ENCODE data around the gene SORCS1. TPM values are rescaled to one million over a fixed set of nuclear protein-coding genes. Genes with fewer than 3 reads are reported as not detected.
A peak's percentile ranks its signal among the peaks of the same experiment; 100 is the strongest.

Gene SORCS1
- total RNA-seq, 6 experiments from 2014 or later: 0.09 to 0.14 (median 0.10) TPM; not detected in 3

DNA sequence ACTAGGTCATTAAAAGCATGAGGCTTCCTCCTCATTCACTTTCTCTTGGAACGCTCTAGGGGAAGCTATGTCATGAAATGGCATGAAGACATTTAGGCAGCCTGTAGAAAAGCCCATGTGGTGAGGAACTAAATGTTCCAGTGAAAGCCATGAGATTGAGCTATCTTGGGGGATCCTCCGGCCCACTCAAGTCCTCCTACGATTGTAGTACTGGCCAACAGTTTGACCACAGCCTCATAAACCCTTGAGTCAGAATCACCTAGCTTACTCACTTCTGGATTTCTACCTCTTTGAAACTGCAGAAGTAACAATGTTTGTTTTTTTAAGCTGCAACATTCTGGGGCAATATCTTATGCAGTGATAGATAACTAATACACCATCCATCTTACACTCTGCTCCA lies 605.1 kb downstream of the SORCS1 start:
- Mint-ChIP-seq H3K27ac (peak overlapping the region; percentile 86), H3K9me3 (no peaks in the 10 kb centered on the region)
- DNase-seq: peak; percentile 54

GRCh38 chr10:106557951-106558733 lies 606.4 kb downstream of the SORCS1 start:
- no peaks in the 10 kb centered on the region for H3K27me3 Mint-ChIP-seq (ENCODE audit: insufficient read depth)
- no peak for TF ChIP-seq CTCF (IDR thresholded peaks at IDR 0.05)
- H3K27ac Mint-ChIP-seq: peak overlapping the region; percentile 86
- peaks cover 85% of the 10 kb centered on the region for H3K4me1 Mint-ChIP-seq (ENCODE audit: low read depth)
- DNase-seq: no peak
- no peaks in the 10 kb centered on the region for H3K36me3 Mint-ChIP-seq (ENCODE audit: low read depth)
- peak overlapping the region; percentile 16; the same call in 1 of the 2 replicates for H3K4me3 Mint-ChIP-seq
- no peaks in the 10 kb centered on the region for H3K9me3 Mint-ChIP-seq

More for the DNA sequence above, 605.1 kb downstream of the SORCS1 start:
- H3K36me3 Mint-ChIP-seq (ENCODE audit: low read depth): no peaks in the 10 kb centered on the region
- H3K4me1 Mint-ChIP-seq (ENCODE audit: low read depth): peaks cover 90% of the 10 kb centered on the region
- H3K4me3 Mint-ChIP-seq: no peak overlapping the region
- no peaks in the 10 kb centered on the region for H3K27me3 Mint-ChIP-seq (ENCODE audit: insufficient read depth)
- TF ChIP-seq CTCF (IDR thresholded peaks at IDR 0.05): no peak

DNA sequence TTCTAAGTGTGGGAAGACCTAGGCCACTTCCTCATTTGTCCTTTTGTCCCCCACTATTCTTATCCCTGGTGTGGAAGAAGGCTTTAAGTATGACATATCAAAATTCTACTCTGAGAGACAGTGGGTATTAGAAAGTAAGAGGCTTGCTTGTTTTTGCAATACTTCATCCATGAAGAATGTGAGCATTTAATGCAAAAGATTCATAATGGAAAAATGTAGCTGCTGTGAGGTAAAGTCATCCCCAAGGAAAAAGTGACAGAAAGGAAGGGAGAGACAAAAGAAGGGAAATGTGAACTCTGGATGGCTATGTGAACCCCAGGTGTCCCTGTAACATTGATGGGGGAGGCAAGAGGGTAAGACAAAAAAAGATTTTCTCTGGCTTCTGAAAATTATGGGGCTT lies 607.5 kb downstream of the SORCS1 start:
- H3K4me3 Mint-ChIP-seq: peak overlapping the region; percentile 23; the same call in 1 of the 2 replicates
- no peaks in the 10 kb centered on the region for H3K27me3 Mint-ChIP-seq (ENCODE audit: insufficient read depth)
- DNase-seq: peak; percentile 57
- H3K36me3 Mint-ChIP-seq (ENCODE audit: low read depth): no peaks in the 10 kb centered on the region
- H3K9me3 Mint-ChIP-seq: no peaks in the 10 kb centered on the region
- H3K27ac Mint-ChIP-seq: peak overlapping the region; percentile 86
- H3K4me1 Mint-ChIP-seq (ENCODE audit: low read depth): peaks cover 79% of the 10 kb centered on the region
- TF ChIP-seq CTCF (IDR thresholded peaks at IDR 0.05): no peak

GRCh38 chr10:106555599-106555998 lies 608.9 kb downstream of the SORCS1 start:
- peak; percentile 43 for TF ChIP-seq CTCF (IDR thresholded peaks at IDR 0.05)
- DNase-seq: no peak
- H3K36me3 Mint-ChIP-seq (ENCODE audit: low read depth): no peaks in the 10 kb centered on the region
- H3K27ac Mint-ChIP-seq: no peak overlapping the region; the same call in 1 of the 2 replicates
- H3K9me3 Mint-ChIP-seq: no peaks in the 10 kb centered on the region
- H3K4me1 Mint-ChIP-seq (ENCODE audit: low read depth): peaks cover 65% of the 10 kb centered on the region
- H3K4me3 Mint-ChIP-seq: no peak overlapping the region
- H3K27me3 Mint-ChIP-seq (ENCODE audit: insufficient read depth): no peaks in the 10 kb centered on the region

DNA sequence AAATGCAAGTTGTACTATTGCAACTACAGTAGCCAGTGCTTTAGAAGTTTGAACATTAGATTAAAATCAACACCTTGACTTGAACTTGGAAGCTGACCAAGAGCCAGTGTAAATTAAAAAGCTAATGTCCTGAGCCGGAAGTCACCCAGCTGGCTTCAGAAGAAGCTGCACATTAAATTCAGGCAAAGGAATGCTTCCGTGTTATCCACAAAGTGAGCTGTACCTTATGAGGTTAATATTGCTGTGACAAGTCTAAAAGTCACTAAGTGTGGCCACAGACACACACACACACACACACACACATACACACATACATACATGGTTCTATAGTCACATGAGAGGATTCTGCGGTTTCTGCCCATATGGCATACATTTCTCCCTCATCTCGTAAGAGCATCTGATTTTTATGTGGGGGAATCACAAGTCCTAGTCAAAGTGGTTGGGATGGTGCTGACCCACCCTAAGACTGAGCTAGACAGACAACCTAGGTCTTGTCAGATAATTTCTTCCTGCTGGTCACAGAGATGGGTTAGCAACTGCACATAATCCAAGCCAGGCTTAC lies 612.9 kb downstream of the SORCS1 start:
- H3K27me3 Mint-ChIP-seq (ENCODE audit: insufficient read depth): no peaks in the 10 kb centered on the region
- no peak overlapping the region for H3K4me3 Mint-ChIP-seq
- no peak overlapping the region for H3K27ac Mint-ChIP-seq
- H3K36me3 Mint-ChIP-seq (ENCODE audit: low read depth): no peaks in the 10 kb centered on the region
- TF ChIP-seq CTCF (IDR thresholded peaks at IDR 0.05): no peak
- H3K4me1 Mint-ChIP-seq (ENCODE audit: low read depth): peaks cover 32% of the 10 kb centered on the region
- DNase-seq: no peak
- no peaks in the 10 kb centered on the region for H3K9me3 Mint-ChIP-seq
